HG03064 (cell line): ENCODE data around the gene SMYD4.
"Not testable (repeated sequence)": the region's sequence is repeated elsewhere in the genome, so short reads cannot be mapped to it uniquely, and the experiment has no call there.

Experiments
- ATAC-seq: cut with Tn5 transposase; IDR thresholded peaks from one replicate; pipeline ENCODE4 v1.9.1; 2021; ENCODE audit warnings: low read depth; ENCODE audit not compliant: unreplicated experiment

Gene SMYD4

DNA sequence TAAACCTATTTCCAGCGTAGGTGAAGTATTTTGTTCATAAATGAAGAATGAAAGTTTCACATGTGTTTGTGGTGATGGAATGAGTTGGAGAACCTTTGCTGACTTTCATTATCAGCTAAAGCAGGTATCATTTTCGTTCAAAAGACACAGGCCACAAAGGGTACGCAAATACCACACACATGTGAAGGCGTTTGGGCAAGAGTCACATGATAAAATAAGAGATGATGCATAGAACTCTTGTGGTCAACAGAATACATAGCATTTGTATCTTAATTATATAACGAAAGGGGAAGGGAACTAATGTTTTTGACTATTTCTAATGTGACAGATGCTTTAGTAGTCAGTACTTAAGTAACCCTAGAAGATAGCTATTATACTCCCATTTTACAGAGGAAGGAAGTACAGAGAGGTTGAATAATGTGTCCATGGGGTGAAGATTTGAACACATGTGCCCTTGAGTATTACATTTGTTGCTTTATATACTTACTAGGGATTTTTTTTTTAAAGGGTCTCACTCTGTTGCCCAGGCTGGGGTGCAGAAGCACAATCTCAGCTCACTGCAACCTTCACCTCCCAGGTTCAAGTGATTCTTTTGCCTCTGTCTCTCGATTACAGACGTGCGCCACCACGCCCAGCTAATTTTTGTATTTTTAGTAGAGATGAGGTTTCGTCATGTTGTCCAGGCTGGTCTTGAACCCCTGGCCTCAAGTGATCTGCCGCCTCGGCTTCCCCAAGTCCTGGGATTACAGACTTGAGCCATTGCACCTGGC, 4.9 kb upstream of the SMYD4 start:
- peak; percentile 48 for ATAC-seq

DNA sequence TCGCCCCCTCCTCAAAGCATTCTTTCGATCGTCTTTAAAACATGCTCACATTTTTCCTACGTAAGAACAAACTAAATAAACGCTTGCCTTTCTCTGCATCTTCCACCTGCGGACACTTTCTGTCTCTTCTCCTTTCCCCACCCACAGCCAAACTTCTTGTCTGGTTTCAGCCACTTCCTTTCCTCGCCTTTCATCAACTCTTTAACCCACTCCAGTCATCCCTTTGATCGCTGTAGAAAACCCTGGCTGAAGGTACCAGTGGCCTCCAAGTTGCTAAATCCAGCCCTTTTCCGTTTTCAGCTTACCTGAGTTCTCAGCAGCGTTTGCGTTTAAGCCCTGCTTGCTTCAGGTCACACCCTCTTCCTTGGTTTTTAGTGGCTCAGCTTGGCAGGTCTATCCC, 586 bp upstream of the SMYD4 start:
- ATAC-seq: no peak

DNA sequence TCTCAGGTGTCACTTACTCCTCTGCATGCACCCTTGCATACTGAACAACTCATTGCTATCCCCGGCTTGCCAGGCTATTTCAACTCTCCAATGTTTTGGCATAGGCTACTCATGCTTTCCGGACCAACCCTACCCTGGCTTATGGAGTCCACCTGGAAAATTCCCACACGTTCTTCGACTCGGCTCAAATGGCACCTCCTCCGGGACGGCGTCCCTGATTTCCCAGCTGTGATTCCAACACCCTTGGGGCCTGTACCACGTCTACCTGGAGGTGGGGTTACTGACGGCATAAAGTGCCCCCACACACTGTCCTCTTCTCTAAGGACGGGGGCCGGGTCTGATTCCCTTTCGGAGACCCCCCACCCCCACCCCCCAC, 498 bp downstream of the SMYD4 start:
- ATAC-seq: no peak

DNA sequence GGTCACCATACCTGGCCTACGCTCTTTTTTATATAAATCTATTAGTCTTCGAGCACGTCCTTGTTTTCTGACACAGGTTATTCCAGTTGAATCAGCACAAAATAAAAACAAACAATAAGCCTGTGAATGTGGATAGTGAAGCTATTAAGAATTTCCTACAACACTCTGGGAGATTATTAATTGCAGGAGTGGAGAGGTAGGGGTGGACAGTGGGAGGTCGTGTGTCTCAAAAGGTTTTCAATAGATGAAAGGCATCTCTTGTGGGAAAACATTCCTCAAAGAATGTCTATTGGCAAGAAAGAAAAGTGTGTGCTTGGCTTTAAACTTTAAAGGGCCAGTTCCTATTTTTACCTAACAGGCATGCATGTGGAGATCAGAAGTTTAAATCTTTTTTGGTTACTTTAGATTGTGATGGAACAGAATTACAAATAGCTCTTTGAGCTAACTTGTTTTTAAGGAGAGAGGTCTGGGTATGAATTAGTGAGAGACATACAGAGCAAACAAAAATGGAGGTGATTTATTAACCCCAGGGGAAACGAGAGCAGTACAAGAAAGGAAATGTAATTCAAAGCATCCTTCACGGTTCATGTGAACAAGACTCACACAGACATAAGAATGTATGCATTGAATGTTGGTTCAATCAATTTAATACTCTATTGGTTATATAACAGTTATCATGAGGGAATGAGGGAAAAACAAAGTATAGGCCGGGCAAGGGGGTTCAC, 9.0 kb downstream of the SMYD4 start:
- ATAC-seq: no peak

DNA sequence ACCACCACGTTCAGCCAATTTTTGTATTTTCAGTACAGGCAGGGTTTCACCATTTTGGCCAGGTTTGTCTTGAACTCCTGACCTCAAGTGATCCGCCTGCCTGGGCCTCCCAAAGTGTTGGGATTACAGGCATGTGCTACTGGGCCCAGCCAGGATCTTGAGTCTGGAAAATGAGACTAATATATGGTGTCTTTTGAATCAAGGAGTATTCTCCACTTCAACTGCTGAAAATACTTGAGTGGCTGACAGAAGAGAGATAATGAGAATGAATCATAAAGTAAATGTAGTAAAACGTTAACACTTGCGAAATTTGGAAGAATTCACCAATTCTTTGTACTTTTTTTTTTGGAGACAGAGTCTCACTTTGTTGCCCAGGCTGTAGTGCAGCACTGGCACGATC, 16.6 kb downstream of the SMYD4 start:
- ATAC-seq: no peak

DNA sequence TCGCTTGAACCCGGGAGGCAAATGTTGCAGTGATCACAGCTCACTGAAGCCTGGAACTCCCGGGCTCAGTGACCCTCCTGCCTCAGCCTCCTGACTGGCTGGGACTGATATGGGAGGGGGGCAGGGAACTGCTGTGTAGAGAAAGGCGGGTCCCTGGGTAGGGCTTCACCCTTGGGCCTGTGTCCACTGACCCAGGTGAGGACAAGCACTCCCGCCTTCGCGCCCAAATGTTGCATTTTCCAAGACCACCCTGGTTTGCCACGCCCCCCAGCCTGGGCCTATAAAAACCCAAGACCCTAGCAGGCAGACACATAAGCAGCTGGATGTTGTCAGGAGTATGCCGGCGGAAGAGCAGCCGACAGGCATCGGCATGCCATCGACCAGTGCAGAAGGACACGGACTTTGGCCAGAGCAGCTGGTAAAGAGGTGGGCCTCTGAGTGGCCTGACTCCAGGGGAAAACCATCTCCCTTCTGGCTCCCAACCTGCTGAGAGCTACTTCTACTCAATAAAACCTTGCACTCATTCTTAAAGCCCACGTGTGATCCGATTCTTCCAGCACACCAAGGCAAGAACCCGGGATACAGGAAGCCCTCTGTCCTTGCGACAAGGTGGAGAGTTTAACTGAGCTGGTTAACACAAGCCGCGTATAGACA, 19.1 kb downstream of the SMYD4 start:
- ATAC-seq: no peak

DNA sequence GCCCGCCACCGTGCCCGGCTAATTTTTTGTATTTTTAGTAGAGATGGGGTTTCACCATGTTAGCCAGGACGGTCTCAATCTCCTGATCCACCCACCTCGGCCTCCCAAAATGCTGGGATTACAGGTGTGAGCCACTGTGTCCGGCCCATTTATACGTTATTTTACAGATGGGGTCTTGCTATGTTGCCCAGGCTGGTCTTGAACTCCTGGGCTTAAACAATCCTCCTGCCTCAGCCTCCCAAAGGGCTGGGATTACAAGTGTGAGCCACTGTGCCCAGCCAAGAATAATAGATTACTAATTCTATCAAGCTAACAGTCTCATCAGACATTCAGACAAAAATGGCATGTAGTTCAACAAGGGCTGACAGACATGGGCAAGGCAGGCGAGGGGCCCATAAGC, 19.9 kb downstream of the SMYD4 start:
- not testable (repeated sequence) for ATAC-seq

DNA sequence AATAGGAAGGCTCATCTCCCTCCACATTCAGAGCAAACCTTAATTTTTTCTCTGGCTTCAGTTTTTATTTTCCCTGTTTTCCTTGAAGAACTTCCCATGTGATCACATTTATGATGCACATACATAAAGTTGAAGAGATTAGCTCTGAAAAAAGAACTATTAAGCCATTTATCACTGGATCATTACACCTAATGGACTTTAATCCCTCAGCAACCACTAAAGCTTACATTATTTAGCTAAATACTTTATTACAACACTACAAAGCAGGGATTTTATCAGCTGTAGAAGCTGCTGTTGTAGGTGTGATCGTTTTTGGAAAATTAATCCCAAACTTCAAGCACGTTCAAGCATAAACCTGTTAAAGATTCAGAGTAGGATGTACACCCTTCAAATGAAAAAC, 21.1 kb downstream of the SMYD4 start:
- ATAC-seq: no peak

DNA sequence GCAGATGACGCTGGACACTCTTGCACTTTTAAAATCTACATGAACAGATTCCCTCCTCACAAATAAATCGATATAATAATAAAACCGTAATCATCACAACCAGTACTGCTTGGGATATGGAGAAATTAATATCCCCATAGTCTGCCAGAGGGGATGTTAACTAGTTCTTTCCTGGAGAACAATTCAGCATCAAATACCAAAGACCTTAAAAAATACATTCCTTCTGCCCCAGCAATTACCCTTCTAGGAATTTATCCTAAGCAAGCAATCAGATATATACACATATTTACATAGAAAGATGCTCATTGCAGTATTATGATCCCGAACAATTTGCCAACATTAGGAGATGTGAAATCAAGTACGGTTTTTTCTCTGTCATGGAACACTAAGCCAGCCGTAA, 21.8 kb downstream of the SMYD4 start:
- no peak for ATAC-seq

DNA sequence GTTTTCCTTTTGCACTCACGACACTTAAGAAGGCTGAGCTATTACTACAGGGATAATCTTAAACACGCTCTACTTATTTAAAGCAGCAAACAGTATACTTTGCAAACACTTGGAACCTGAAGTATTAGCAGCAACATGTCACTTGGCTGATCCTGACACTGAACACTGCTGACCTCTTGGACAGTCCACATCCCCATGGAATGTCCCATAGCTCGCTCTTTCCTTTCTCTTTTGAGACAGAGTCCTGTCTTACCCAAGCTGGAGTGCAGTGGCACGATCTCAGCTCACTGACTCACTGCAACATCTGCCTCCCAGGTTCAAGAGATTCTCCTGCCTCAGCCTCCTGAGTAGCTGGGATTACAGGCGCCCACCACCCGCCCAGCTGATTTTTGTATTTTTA, 26.4 kb downstream of the SMYD4 start:
- ATAC-seq: no peak

DNA sequence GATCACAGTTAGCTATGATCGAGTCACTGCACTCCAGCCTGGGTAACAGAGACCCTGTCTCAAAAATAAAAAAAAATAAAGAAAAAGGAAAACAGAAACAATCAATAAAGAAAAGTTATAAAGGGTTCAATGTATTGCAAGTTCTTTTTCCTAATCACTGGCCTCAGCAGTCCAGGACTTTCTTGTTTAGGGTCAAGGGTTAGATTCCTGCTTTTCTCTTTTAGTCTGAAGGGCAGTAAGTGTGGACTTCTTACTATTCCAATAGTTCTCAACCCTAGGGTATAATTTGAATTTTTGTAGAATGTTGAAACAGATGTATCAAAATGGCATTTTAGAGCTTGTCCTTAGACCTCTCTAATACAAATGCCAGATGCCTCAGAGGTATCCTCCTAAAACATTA, 27.3 kb downstream of the SMYD4 start:
- no peak for ATAC-seq

DNA sequence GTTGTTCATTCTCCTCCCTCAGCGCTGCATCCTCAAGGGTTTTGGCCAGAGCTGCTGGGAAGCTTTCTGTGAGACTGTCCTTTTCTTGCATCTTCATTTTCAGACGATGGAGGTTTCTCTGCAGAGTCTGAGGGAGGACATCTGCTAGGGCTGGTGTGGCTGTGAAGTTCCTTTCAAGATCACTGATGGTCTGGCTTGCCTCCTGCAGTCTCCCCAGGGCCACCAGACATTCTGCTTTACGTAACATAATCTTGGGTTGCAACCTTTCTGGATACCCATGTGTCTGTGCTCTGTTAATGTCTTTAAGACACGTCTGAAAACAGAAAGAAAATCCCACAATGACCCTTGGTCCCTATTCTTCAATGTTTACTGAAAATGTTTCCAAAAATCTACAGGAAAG, 29.0 kb downstream of the SMYD4 start:
- no peak for ATAC-seq

DNA sequence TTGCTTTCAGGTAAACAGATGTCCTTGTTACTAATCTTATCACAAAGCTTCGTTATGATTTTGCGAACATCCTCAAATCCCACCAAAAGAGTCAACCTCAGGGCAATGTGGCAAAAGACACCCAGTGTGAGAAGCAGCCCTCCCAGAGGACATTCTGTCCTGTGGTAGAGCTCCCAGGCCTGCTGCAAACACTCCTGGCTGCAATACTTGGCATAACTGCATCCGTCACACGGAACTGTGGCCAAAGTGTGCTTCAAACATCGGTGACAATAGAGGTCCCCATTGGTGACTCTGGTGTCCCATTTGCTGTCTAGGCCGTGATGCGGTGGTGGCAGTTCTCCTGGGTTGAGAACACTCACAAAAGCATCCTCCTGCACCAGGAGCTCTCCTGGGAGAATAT, 29.5 kb downstream of the SMYD4 start:
- ATAC-seq: no peak

DNA sequence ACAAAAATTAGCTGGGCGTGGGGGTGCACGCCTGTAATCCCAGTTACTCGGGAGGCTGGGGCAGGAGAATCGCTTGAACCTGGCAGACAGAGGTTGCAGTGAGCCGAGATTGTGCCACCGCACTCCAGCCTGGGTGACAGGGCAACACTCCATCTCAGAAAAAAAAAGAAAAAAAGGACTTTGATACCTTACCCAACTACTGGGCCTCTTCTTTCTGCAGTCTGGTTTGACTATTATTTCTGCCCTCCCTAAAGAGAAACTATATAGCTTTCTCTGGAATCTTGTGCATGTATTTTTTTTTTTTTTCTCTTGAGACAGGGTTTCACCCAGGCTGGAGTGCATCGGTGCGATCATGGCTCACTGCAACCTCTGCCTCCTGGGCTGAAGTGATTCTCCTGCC, 31.9 kb downstream of the SMYD4 start:
- not testable (repeated sequence) for ATAC-seq

DNA sequence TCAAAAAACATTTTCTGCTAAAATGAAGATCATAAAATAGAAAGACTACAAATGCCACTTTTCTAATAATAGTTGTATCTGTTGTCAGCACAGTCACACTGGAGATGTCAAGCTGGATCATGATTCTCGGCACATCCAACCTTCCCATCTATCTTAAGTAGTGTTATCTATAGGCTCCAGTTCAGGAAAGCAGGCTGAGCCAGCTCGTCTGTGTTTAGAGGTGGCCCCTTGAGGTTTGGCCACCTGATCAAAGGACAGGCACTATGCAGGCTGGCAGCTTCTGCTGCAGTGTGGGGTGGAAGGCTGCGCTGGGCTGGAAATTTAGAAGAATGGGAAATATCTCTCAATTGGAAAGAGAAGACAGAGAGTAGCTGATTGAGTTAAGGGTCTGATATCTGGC, 32.4 kb downstream of the SMYD4 start:
- ATAC-seq: no peak

DNA sequence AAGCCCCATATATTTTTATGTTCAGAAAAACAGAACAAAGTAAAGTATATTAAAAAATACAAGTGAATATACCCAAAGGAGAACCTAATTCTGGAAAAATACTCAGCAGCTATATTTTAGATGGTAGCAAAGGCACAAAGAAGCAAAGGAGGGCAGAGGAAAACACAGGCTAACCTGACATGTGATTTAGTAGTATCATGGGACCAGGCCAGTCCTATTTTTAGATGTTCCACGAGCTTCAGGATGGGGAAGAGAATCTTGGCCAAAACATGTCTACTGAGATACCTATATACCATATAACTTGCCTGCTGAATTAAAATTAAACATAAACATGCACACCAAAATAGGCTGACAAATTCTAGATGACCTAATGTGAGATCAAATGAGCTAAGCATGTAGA, 32.9 kb downstream of the SMYD4 start:
- no peak for ATAC-seq

DNA sequence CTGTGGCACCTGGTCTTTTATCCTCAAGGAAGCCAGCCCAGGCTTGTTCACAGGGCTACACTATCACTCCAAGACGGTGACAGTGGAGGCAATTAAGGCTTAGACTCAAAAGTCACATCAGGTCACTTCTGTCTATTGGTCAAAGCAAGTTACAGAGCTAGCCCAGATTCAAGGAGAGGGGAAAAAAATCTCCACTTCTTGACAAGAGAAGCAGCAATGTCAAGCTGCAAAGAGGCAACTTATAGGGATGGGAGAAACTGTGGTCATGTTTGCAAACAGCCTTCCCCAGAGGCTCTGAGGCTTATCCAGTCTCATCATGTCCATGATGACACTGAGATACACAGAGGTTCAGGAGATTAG, 36.3 kb downstream of the SMYD4 start:
- ATAC-seq: no peak

DNA sequence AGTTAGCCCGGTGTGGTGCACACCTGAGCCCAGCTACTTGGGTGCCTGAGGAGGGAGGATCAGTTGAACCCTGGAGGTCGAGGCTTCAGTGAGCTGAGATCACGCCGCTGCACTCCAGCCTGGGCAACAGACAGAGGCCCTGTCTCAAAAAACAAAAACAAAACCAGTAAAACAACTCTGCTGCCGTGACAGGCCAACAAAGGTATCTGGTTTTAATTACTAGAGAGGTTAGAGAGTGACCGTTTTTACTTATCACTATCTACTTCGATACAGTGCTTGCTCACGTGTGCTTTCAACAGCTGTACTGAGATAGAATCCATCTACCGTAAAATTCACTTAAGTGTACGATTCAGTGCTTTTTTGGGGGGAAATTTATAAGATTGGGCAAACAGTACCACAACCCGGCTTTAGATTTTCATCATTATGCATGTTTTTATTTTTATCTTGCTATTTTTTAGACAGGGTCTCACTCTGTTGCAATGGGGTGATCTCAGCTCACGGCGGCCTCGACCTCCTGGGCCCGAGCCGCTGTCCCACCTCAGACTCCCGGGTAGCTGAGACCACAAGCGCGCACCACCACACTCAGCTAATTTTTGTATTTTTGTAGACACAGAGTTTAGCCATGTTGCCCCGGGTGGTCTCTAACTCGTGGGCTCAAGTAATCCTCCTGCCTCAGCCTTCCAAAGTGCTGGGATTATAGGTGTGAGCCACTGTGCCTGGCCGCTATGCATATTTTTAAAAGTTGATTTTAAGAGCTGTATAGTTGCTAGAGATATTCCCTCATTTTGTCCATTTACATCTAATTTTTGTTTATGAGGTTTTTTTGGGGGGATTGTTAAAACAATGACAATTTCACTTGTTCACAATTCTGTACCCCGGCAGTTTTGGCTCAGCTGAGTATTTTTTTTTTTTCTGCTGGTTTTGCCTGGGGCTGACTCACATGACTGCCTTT, 36.9 kb downstream of the SMYD4 start:
- no peak for ATAC-seq

DNA sequence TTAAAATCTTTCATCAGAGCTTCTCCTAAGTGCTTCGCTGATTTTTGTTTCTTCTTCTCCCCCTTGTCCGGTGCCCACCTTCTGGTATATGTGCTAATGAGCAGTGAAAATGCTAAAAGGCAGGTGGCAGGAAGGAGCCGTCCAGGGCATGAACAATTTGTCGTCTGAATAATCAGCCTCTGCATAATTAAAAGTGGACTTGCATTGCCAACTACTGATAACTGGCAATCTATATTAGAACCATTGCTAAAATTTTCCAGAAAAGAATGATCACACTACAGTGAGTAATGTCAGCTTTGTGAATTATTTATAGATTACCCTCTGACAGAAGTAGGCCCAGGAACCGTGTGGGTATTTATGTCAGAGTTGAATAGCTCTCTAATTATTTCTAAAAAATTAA, 39.8 kb downstream of the SMYD4 start:
- no peak for ATAC-seq

DNA sequence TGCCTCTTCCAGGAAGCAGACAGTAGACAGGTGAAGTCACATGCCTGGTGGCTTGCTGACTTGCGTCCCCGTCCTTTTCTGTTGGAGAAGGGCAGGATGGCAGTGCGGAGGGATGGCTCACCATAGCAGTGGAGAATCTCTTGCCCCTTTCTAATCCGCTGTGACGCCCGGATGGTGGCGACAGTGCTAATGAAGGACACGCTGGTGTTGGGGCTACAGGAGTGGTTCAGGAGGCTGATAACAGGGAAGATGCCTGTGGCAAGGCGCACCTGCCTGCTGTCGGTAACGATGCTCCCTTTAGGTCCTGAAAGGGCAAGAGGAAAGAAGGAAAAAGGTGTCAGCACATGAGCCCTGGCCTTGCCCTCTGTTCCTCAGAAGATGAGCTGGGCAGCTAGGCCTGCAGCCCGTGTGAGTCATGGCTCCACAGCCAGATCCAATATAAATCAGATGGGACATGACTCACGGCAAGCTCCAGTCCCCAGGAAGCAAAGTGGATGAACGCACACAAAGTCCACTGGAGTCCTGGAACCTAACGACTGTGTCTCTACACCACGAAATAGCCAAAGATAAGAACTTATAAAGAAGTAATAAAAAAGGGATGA, 42.3 kb downstream of the SMYD4 start:
- ATAC-seq: no peak
